Pons (tissue), 1 donor: ENCODE results near the gene BBC3.

Experiments used
- DNase-seq: peaks from one replicate; pipeline ENCODE4 v3.0.0-alpha.2; 2016; ENCODE audit warnings: low spot score

BBC3 gene

GRCh38 chr19:47231215-47232054 is 436 bp upstream of the BBC3 start:
- peak; percentile 61 for DNase-seq

GRCh38 chr19:47230054-47230920 is 712 bp downstream of the BBC3 start:
- no peak for DNase-seq

GRCh38 chr19:47229676-47230053 is 1.3 kb downstream of the BBC3 start:
- no peak for DNase-seq

GRCh38 chr19:47228937-47229675 is 1.9 kb downstream of the BBC3 start:
- no peak for DNase-seq

- DNase-seq: no peak
Measured at GRCh38 chr19:47228168-47228936, 2.6 kb downstream of the BBC3 start.

GRCh38 chr19:47227352-47228167 is 3.4 kb downstream of the BBC3 start:
- peak; percentile 55 for DNase-seq

GRCh38 chr19:47226426-47227351 is 4.3 kb downstream of the BBC3 start:
- peak; percentile 79 for DNase-seq

GRCh38 chr19:47225746-47226425 is 5.1 kb downstream of the BBC3 start:
- DNase-seq: peak; percentile 85

GRCh38 chr19:47221890-47222289 is 9.1 kb downstream of the BBC3 start:
- no peak for DNase-seq

GRCh38 chr19:47221080-47221841 is 9.7 kb downstream of the BBC3 start:
- no peak for DNase-seq

GRCh38 chr19:47215581-47215980 is 15.4 kb downstream of the BBC3 start:
- no peak for DNase-seq

- peak; percentile 77 for DNase-seq
Measured at GRCh38 chr19:47210689-47211316, 20.2 kb downstream of the BBC3 start.

- DNase-seq: no peak
Measured at GRCh38 chr19:47210180-47210490, 20.9 kb downstream of the BBC3 start.

- no peak for DNase-seq
Measured at GRCh38 chr19:47209319-47210179, 21.4 kb downstream of the BBC3 start.

- DNase-seq: no peak
Measured at GRCh38 chr19:47203254-47203653, 27.7 kb downstream of the BBC3 start.

- no peak for DNase-seq
Measured at GRCh38 chr19:47200530-47200929, 30.5 kb downstream of the BBC3 start.

- no peak for DNase-seq
Measured at GRCh38 chr19:47197141-47197540, 33.9 kb downstream of the BBC3 start.
